ENCODE results near the gene CCDC117. TPM values are rescaled to one million over a fixed set of nuclear protein-coding genes. Genes with fewer than 3 reads are reported as not detected.

The CCDC117 gene
- total RNA-seq, 1 experiment from 2014 or later: 40.0 TPM

DNA sequence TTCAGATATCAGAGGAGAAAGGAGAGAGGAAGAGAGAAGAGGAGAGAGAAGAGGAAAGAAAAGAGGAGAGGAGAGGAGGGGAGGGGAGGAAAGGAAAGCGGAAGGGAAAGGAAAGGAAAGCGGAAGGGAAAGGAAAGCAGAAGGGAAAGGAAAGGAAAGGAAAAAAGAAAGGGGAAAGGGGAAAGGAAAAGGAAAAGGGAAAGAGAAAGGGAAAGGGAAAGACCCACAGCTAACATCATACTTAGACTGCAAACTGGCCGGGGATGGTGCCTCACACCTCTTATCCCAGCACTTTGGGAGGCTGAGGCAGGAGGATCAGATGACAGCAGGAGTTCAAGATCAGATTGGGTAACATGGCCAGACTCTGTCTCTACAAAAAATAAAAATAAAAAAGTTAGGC lies 42.3 kb upstream of the CCDC117 start:
- Histone ChIP-seq H3K4me2 (ENCODE audit: insufficient read depth, insufficient read length, low read length) (no peak overlapping the region), H2BK5ac (ENCODE audit: insufficient read length, low read length) (no peak overlapping the region), H4K91ac (ENCODE audit: insufficient read length, low read depth, low read length) (no peak overlapping the region), H3K14ac (ENCODE audit: insufficient read depth, low read length) (no peak overlapping the region), H3K9me3 (ENCODE audit: control insufficient read depth, low read depth, low read length) (no peaks in the 10 kb centered on the region), H3K79me2 (ENCODE audit: insufficient read depth, low read length) (no peaks in the 10 kb centered on the region; the same call in 1 of the 2 replicates), H3K9ac (ENCODE audit: extremely low read depth, insufficient read length, low read length) (no peak overlapping the region), H3K4ac (ENCODE audit: low read depth, low read length) (no peak overlapping the region), H3K23me2 (ENCODE audit: insufficient read length, low read depth, low read length, poor library complexity, severe bottlenecking) (no peaks in the 10 kb centered on the region), H4K5ac (ENCODE audit: insufficient read length, low read depth, low read length) (no peak overlapping the region), H3K23ac (ENCODE audit: insufficient read length, low read depth, low read length) (no peak overlapping the region), H4K8ac (replicated peaks; ENCODE audit: insufficient read length, low read depth, low read length) (no peak overlapping the region), H3K56ac (ENCODE audit: insufficient read length, low read depth, low read length) (no peak overlapping the region), H2BK120ac (ENCODE audit: low read depth, low read length, poor library complexity, severe bottlenecking) (no peak overlapping the region), H4K20me1 (ENCODE audit: control insufficient read depth, insufficient read depth, insufficient read length) (no peaks in the 10 kb centered on the region), H2AFZ (ENCODE audit: low read length) (no peak overlapping the region), H2BK12ac (ENCODE audit: insufficient read length, low read depth, low read length) (no peak overlapping the region), H2BK15ac (ENCODE audit: low read depth, low read length) (no peak overlapping the region), H3K18ac (ENCODE audit: insufficient read length, low read depth, low read length) (no peak overlapping the region), H3K4me1 (ENCODE audit: insufficient read depth, low read length) (no peaks in the 10 kb centered on the region), H3K79me1 (ENCODE audit: insufficient read depth, low read depth, low read length, poor library complexity, severe bottlenecking) (peaks cover 8% of the 10 kb centered on the region), H3K27me3 (ENCODE audit: insufficient read depth, low read length) (no peaks in the 10 kb centered on the region), H2AK5ac (ENCODE audit: insufficient read length, low read length) (no peak overlapping the region), H3T11ph (ENCODE audit: low read length) (no peak overlapping the region), H3K27ac (ENCODE audit: insufficient read length, low read depth, low read length) (no peak overlapping the region), H2BK20ac (ENCODE audit: low read depth, low read length, poor library complexity, severe bottlenecking) (no peak overlapping the region)
- no CpG with 5 or more reads among the region's 3 CpGs for WGBS (ENCODE audit: extremely low coverage, insufficient read length, low lambda C conversion rate)
- TF ChIP-seq, protein P1, sequence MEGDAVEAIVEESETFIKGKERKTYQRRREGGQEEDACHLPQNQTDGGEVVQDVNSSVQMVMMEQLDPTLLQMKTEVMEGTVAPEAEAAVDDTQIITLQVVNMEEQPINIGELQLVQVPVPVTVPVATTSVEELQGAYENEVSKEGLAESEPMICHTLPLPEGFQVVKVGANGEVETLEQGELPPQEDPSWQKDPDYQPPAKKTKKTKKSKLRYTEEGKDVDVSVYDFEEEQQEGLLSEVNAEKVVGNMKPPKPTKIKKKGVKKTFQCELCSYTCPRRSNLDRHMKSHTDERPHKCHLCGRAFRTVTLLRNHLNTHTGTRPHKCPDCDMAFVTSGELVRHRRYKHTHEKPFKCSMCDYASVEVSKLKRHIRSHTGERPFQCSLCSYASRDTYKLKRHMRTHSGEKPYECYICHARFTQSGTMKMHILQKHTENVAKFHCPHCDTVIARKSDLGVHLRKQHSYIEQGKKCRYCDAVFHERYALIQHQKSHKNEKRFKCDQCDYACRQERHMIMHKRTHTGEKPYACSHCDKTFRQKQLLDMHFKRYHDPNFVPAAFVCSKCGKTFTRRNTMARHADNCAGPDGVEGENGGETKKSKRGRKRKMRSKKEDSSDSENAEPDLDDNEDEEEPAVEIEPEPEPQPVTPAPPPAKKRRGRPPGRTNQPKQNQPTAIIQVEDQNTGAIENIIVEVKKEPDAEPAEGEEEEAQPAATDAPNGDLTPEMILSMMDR (conservative IDR thresholded peaks at IDR 0.05): no peak
- H3K4me3 Mint-ChIP-seq: no peak overlapping the region; a peak in 1 of 5 replicates
- DNase-seq: no peak
- H3K36me3 Mint-ChIP-seq (ENCODE audit: insufficient read depth in 1 of 3, low read depth in 3 of 3): peaks cover 48 to 75% (median 68%) of the 10 kb centered on the region in 3 experiments
- H3K9me3 Mint-ChIP-seq: no peaks in the 10 kb centered on the region
- no peaks in the 10 kb centered on the region for H3K27me3 Mint-ChIP-seq (ENCODE audit: low read depth)
- H3K4me1 Mint-ChIP-seq: peaks cover 12 to 13% of the 10 kb centered on the region in 2 experiments
- H3K27ac Mint-ChIP-seq: peak overlapping the region; percentile 37 to 85 (median 71); a peak in 3 of 7 replicates

All from H9 (cell line).